SW 1271 (cell line): ENCODE measurements around the gene SLMAP.
A peak's percentile ranks its signal among the peaks of the same experiment; 100 is the strongest.

Experiments
- DNase-seq, 2 experiments: peaks; one replicate each; lab custom pipeline; 2025; lab: John Stamatoyannopoulos, UW

Gene SLMAP

GRCh38 chr3:57893156-57893555, 137.0 kb downstream of the SLMAP start:
- no peak for DNase-seq

- DNase-seq, result no peak
Observed at GRCh38 chr3:57893668-57894067, 137.6 kb downstream of the SLMAP start.

GRCh38 chr3:57896031-57896430, 139.9 kb downstream of the SLMAP start:
- DNase-seq, result no peak

DNA sequence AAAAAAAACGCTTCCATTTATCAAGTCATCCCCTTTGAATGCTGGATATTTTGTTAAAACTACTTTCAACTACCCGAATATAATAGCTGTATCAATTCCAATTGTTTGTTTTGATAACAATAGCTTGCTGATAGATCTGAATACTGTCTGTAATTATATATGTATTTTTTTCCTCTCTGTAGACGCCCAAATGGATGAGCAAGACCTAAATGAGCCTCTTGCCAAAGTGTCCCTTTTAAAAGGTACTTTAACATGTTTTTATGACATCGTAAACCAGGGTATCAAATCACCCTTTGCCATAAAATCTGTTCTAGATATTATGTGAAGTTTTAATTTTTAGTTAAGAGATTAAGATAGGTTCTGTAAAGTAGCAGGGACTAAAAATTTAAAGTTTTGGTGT, 140.6 kb downstream of the SLMAP start:
- DNase-seq, result no peak

GRCh38 chr3:57900786-57901185, 144.7 kb downstream of the SLMAP start:
- DNase-seq, result no peak

DNA sequence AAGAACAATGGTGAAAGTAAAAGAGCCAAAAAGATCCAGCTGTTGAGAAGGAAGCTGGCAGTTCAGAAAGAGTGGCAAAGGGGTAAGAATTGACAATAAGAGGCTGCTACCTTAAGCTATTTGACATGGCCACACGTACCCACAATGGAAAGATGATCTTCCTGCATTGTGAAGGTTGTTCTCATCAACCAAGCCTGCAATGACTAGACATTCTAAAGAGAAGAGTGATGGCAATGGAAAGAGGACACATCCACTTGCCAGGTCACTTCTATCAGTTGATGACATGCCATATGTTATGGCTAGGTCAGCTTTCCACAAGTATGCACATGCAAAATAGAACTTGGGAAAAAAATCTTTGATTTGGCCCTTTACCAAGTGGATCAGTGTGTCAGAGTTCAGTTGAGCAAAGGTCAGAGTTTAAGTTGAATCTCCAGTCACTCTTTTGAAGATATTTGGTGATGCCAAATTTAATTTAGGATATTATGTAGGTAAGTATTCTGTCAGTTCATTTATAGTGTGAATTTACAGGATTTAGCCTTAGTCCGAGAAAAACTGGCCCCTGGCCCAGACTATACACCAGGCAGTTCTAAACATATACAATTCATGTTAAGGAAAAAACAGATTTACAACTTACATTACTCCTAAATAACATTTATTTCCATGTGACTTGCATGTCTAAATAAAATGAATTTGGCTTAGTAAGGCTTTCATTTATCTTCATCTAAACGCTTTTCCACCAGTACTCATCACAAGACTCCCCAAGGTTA, 147.2 kb downstream of the SLMAP start:
- DNase-seq, result no peak

- DNase-seq, result peak in 1 of 2 experiments; percentile 9
Observed at GRCh38 chr3:57910990-57911389, 154.9 kb downstream of the SLMAP start.

DNA sequence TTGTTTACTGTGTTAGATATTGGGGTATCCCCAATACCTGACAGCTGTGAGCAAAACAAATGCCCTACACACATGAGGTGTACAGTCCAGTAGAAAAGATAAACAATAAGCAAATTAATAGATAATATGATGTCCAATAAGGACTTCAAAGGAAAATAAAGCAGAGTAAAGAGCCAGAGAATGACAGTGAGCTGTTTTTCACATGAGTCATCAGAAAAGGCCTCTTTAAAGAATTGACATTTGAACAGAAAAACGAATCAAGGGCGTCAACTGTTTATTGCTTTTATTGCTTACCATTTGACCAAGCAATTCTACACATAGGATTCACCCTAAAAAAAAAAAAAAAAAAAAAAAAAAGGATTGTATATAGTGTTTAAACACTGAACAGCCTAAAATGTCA, 155.5 kb downstream of the SLMAP start:
- DNase-seq, result no peak

GRCh38 chr3:57917601-57918000, 161.5 kb downstream of the SLMAP start:
- DNase-seq, result no peak

- DNase-seq, result no peak
Observed at GRCh38 chr3:57918123-57918837, 162.2 kb downstream of the SLMAP start.

DNA sequence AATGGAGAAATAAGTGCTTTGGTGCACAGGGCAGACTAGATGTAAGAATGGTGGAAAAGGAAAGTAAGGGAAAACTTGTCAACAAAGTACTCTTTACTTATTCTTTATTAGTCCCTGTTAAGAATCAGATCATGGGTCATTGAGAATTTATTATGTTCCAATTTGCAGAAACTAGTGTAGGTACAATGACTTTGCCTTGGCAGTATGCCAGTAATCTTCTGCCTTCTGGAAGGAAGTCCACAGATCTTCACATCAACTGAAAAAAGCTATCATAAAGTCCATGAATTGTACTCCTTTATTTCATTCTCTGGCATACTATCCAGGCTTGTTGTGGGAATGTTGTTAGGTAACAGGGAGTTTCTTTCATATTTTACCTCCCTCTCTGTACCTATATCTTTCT, 163.9 kb downstream of the SLMAP start:
- peak in 1 of 2 experiments; percentile 3 for DNase-seq

- no peak for DNase-seq
Observed at GRCh38 chr3:57923101-57923500, 167.0 kb downstream of the SLMAP start.

DNA sequence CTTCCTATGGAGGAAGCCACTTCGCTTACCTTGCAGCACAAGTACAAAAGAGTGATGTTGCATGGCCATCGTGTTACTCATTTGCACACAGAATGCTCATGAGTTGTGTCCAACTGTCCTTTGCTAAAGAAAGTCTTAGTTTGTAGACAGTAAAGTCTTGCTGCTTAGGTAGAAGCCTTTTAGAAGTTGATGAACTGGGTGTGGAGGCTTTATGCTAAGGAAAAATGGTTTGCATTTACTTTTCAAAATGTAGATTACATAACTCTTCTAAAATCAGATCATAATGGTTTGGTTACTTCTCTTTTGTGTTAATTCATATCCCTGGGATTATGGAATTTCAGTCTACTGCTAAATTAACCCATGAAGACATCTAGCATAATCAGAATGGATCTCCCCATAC, 167.6 kb downstream of the SLMAP start:
- no peak for DNase-seq

DNA sequence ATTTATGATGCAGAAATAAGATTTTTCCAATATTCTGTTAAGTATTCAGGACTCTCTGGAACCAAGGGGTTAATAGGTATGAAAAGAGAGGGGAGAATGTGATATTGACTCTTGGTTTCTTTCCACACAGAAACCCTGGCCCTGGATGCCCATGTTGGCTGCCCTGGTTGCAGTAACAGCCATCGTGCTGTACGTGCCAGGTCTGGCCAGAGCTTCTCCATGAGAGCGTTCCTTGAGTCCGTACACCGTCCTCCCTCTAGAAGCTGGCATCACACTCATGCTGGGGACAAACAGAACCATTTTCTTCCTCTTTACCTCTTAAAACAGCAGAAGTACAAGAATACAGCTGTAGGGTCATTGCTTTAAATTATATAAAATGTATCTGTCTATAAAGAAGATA, 171.1 kb downstream of the SLMAP start:
- no peak for DNase-seq

GRCh38 chr3:57927916-57928315, 171.8 kb downstream of the SLMAP start:
- DNase-seq, result no peak

DNA sequence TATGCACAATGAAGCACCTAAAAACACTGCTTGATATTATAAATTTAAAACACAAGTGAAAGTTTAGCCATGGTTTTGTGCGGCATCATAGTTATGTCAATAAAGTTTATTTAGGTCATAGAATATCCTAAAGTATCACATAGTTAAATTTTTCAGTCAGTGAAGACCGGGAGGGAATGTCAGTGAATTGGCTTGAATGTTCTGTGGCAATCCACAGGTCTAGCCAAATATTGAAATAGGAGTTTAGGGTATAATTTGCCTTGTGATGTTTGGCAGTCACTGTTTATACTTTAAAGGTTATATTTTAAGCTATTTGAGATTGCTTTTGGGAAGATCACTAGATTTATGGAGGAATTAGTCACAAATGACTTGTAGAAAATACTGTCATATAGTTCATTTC, 172.4 kb downstream of the SLMAP start:
- no peak for DNase-seq

DNA sequence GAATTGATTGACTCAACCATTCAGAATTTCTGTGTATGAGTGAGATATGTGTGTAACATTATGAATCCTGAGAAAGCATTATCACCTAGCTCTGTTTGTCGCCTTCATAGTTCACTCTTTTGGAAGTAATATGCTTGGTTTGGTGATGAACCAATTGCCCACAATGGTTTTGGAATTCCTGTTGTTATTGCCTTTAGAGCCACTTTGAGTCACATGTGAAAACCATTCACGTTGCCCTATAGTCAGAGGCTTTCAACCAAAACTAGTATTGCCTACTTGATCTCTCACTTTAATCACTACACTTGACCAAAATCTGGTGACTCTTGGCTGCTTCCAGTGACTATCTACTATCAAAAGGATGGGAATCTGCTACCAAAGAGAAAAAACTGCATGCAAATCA, 173.9 kb downstream of the SLMAP start:
- no peak for DNase-seq

GRCh38 chr3:57933602-57934001, 177.5 kb downstream of the SLMAP start:
- DNase-seq, result no peak

- no peak for DNase-seq
Observed at GRCh38 chr3:57934373-57934772, 178.3 kb downstream of the SLMAP start.

DNA sequence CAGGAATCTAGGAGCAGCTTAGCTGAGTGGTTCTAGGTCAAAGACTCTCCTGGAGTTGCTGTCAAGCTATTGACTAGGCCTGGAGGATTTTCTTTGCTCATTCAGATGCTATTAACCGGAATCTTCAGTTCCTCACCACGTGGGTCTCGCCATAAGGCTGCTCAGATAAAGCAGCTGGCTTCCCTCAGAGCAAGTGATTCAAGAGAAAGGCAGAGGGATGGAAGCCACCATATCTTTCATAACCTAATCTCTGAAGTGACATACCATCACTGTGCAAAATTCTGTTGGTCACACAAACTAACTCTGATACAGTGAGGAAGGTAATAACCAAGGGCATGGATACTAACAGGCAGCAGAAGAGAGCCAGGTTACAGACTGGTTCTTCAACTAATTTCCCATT, 179.4 kb downstream of the SLMAP start:
- no peak for DNase-seq

DNA sequence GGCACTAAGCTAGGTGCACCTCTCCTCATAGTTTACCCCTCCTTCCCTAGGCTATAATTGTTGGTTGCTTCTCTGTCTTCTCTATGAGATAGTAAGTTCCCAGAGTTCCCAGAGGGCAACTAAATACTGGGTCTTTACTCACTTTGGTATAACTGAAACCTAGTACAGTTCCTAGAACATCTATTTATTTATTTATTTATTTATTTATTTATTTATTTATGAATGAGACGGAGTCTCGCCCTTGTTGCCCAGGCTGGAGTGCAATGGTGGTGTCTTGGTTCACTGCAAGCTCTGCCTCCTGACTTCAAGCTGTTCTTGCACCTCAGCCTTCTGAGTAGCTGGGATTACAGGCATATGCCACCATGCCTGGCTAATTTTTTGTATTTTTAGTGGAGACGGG, 181.0 kb downstream of the SLMAP start:
- no peak for DNase-seq

DNA sequence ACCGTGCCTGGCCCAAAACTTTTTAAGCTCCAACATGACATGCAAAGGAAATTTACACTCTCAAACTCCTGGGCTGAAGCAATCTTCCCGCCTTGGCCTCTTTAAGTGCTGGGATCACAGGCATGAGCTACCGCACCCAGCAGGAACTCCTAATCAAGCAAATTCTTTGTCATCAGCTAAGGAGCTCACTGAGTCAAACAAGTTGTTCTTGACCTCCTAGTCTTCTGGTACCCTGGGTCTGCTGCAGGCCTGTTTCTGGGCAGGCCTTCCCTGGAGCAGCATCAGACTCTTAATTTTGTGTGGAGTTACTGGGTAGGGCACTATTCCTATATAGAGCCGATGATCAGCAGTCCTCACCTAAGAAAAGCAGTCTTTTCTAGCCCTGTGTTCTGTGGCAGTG, 183.7 kb downstream of the SLMAP start:
- DNase-seq, result no peak

DNA sequence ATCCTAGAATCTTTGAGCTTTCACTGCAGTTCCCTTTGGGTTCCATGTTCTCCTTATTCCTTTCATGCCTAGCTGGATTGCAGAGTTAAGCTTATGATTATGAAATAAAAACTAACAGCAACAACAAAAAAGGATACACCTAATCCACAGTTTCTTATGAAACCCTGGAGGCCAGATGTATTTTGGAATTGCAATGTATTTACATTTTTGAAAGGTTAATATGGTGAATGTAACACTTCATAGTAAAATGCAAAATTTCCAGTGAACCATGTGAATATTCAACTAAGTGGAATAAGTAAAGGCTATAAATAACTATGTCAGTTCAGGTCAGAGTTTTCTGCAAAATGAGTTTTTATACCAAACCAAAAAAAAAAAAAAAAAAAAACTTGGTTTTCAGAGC, 186.3 kb downstream of the SLMAP start:
- DNase-seq, result no peak

- no peak for DNase-seq
Observed at GRCh38 chr3:57942872-57943283, 186.8 kb downstream of the SLMAP start.
